K562 (cell line): ENCODE results near the gene XPNPEP1. TPM values are rescaled to one million over a fixed set of nuclear protein-coding genes. Genes with fewer than 3 reads are reported as not detected.

ENCODE experiments used
- SLC30A9 ChIP-seq: fragments of 250-450 bp; sonication (Bioruptor Pico); IDR thresholded peaks from 2 replicates; pipeline ENCODE4 v1.8.0; 2022; ENCODE audit warnings: mild to moderate bottlenecking, moderate library complexity
- polyA plus RNA-seq, 8 experiments: library from polyadenylated mRNA; depleted of rRNA in 4 of 8; stranded (reverse) in 5 of 8; unstranded in 3 of 8; fragments of >200 nt; fragmentation: Nextera tagmentation in 2 of 8; fragmentation: Illumina TruSeq in 1 of 8; extraction: Ambion mirVana in 2 of 8; extraction: Trizol in 1 of 8; gene quantifications; 2 replicates each; pipeline versions ENCODE4 v1.2.1 to v1.2.3, GENCODE V29; 2011 to 2014; ENCODE audit warnings: inconsistent platforms in 1 of 8, missing spikeins in 1 of 8
- total RNA-seq, 7 experiments: library from RNA; depleted of rRNA in 6 of 7; stranded (reverse); fragments of >200 nt in 6 of 7; fragmentation: Illumina TruSeq in 2 of 7; extraction: Trizol in 2 of 7; gene quantifications; 2 replicates each; pipeline versions ENCODE4 v1.2.1 to v1.2.3, GENCODE V29; 2011 to 2021; ENCODE audit warnings: low replicate concordance in 1 of 7
- TF ChIP-seq, protein P1 (sequence below): sonication (generic); formaldehyde crosslinking; IDR thresholded peaks from 2 replicates; pipeline ENCODE4 v1.8.0; 2022; ENCODE audit warnings: mild to moderate bottlenecking, low read depth, missing genetic modification reagents
- TF ChIP-seq, protein P2 (sequence below): fragments of 200-800 bp; sonication (Bioruptor generic); IDR thresholded peaks from 2 replicates; pipeline ENCODE4 v1.6.1; 2016; ENCODE audit warnings: missing genetic modification characterization, missing compliant biosample characterization

XPNPEP1 gene
- total and polyA plus RNA-seq, 9 of the 15 experiments (the other 6 are each of a cell fraction or from before 2014, with no cell fraction given) = 24.2 to 93.5 (median 40.1) TPM

DNA sequence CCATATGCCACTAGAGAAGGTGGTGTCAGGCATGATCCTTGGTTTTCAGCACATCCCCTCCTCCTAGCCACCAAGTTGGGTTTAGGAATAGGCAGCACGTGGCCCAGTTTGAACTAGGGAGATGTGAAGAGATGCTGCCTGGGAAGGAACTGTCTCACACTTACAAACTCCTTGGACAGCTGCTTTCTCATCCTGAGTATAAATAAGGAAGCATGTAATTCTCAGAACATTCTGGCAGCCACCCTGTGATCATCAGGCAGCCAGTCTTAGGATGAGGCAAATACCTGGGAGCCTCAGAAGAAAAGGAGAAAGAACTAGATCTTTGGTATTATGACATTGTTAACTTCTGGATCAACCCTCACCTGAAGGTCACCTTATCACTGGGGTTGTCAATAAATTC is 21.3 kb upstream of the XPNPEP1 start (continued):
- TF ChIP-seq, protein P1, sequence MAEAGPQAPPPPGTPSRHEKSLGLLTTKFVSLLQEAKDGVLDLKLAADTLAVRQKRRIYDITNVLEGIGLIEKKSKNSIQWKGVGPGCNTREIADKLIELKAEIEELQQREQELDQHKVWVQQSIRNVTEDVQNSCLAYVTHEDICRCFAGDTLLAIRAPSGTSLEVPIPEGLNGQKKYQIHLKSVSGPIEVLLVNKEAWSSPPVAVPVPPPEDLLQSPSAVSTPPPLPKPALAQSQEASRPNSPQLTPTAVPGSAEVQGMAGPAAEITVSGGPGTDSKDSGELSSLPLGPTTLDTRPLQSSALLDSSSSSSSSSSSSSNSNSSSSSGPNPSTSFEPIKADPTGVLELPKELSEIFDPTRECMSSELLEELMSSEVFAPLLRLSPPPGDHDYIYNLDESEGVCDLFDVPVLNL = no peak
- TF ChIP-seq, protein P2, sequence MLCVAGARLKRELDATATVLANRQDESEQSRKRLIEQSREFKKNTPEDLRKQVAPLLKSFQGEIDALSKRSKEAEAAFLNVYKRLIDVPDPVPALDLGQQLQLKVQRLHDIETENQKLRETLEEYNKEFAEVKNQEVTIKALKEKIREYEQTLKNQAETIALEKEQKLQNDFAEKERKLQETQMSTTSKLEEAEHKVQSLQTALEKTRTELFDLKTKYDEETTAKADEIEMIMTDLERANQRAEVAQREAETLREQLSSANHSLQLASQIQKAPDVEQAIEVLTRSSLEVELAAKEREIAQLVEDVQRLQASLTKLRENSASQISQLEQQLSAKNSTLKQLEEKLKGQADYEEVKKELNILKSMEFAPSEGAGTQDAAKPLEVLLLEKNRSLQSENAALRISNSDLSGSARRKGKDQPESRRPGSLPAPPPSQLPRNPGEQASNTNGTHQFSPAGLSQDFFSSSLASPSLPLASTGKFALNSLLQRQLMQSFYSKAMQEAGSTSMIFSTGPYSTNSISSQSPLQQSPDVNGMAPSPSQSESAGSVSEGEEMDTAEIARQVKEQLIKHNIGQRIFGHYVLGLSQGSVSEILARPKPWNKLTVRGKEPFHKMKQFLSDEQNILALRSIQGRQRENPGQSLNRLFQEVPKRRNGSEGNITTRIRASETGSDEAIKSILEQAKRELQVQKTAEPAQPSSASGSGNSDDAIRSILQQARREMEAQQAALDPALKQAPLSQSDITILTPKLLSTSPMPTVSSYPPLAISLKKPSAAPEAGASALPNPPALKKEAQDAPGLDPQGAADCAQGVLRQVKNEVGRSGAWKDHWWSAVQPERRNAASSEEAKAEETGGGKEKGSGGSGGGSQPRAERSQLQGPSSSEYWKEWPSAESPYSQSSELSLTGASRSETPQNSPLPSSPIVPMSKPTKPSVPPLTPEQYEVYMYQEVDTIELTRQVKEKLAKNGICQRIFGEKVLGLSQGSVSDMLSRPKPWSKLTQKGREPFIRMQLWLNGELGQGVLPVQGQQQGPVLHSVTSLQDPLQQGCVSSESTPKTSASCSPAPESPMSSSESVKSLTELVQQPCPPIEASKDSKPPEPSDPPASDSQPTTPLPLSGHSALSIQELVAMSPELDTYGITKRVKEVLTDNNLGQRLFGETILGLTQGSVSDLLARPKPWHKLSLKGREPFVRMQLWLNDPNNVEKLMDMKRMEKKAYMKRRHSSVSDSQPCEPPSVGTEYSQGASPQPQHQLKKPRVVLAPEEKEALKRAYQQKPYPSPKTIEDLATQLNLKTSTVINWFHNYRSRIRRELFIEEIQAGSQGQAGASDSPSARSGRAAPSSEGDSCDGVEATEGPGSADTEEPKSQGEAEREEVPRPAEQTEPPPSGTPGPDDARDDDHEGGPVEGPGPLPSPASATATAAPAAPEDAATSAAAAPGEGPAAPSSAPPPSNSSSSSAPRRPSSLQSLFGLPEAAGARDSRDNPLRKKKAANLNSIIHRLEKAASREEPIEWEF (CRISPR knock-in tag) = no peak
- no peak for TF ChIP-seq SLC30A9 (CRISPR knock-in tag)
